HT-29 (cell line): ENCODE data around the gene ATP7A. TPM values are rescaled to one million over a fixed set of nuclear protein-coding genes. Genes with fewer than 3 reads are reported as not detected.
"Not testable (repeated sequence)": the region's sequence is repeated elsewhere in the genome, so short reads cannot be mapped to it uniquely, and the experiment has no call there.

ENCODE experiments used
- DNase-seq: peaks from one replicate; pipeline ENCODE4 v3.0.0-alpha.2; 2015; ENCODE audit warnings: low spot score
- small RNA-seq: library from RNA; depleted of rRNA; stranded (forward); fragments of <200 nt; gene quantifications from one replicate; pipeline ENCODE3, GENCODE V24; 2014
- total RNA-seq: library from RNA; depleted of rRNA; stranded (reverse); fragments of >200 nt; shearing (Covaris generic); gene quantifications from 2 replicates; pipeline ENCODE4 v1.2.3, GENCODE V29; 2014; rRNA removed

The ATP7A gene
- total RNA-seq, 1 experiment from 2014 or later = 5.4 TPM

GRCh38 chrX:78029663-78030062 is 119.2 kb downstream of the ATP7A start:
- DNase-seq = peak; percentile 75

DNA sequence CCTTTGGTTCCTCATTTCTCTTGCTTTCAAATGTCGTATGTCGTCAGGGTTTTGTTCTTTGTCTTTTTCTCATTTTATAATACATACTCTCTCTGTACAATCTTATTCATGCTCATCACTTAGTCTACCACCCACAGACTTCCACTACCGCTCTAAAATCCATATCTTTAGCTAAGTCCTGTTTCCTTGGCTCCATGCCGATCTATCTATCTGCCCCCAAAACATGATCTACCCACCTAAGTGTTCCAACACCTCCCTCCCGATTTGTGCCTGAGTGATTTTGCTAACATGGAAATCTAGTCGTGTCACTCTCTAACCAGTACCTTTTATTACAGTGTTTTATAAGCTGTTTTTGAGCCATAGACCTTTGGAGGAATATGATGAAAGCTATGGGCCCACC is 124.6 kb downstream of the ATP7A start:
- no peak for DNase-seq

- DNase-seq = no peak
Observed at GRCh38 chrX:78037881-78038280, 127.4 kb downstream of the ATP7A start.

GRCh38 chrX:78042601-78043000 is 132.1 kb downstream of the ATP7A start:
- DNase-seq = no peak

DNA sequence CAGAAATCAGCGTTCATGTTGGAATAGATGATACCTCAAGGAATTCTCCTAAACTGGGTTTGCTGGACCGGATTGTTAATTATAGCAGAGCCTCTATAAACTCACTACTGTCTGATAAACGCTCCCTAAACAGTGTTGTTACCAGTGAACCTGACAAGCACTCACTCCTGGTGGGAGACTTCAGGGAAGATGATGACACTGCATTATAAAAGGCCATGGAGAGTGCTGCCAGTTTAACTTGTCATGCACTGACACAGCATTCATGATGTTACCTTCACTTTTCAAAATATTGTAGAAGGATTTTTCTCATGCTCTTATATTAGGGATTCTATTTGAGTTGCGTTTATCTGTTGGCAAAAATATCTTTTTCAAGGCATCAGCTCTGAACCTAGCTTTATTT is 135.9 kb downstream of the ATP7A start:
- DNase-seq = no peak

DNA sequence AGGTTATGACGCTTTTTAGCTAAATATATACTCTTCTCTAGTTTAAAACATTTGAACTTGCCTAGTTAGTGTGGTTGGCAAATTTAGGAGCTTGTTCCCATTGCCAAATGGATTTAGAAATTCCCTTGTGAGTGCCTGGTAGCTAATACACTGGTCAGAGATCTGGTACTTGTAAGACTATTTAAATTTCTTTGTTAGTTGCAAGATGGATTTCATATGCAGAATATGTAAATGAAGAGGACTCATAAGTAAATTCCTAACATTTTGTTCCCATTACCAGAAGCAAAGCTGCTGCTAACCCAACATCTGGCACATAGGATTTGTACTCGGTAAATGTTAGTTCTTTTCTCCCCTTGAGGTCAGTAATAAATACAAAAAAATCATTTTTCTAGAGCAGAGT is 137.6 kb downstream of the ATP7A start:
- DNase-seq = no peak

DNA sequence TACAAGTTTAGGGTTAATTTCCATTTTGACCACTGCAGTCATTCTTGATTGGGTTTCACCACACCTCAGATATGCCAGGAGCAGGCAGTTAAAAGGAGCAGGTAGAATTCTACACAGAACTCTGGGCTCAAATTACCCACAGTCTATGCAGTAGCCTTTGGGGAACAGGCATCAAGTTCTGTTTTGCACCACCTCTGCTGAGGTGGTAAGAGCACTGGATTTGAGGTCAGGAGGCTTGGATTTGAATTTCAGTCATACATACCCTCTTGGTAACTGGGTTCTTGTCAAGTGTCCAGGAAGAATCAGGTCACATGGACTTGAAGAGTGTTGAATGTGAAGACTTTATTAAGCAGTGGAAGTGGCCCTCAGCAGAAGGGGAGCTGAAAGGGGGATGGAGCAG is 153.2 kb downstream of the ATP7A start:
- DNase-seq = no peak

GRCh38 chrX:78064152-78064551 is 153.7 kb downstream of the ATP7A start:
- DNase-seq = no peak

DNA sequence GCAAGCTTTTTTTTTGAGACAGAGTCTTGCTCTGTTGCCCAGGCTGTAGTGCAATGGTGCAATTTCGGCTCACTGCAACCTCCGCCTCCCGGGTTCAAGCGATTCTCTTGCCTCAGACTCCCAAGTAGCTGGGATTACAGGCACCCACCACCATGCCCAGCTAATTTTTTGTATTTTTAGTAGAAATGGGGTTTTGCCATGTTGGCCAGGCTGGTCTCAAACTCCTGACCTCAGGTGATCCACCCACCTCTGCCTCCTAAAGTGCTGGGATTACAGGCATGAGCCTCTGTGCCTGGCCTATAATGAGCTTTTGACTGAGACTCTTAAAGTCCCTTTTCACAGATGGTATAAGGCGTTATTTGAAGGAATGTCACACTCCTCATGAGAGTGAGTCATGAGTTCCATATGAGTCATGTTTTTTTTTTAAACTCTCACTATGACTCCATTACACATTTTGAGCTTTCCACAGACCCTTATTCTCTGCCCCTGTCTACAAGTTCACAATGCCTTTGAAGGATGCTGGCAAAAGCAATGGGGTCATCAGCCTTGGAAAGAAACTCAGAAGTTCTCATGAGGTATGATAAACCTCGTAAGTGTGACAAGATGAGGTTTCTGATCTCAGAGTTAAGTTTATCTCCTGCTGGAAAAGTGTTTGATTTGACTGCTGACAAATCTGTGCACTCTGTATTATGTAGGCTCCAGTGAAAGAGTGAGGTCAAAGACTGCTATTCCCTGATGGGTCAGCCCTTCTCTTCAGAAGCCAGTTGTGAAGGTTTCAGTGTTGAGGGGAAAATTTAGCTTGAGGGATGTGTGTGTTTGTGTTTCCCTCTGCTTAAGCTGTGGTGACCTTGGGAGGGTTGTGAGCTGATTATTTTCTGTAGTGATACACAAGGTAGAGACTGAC is 154.5 kb downstream of the ATP7A start:
- DNase-seq = peak; percentile 57

- DNase-seq = no peak
Observed at GRCh38 chrX:78066110-78066509, 155.6 kb downstream of the ATP7A start.

- no peak for DNase-seq
Observed at GRCh38 chrX:78071331-78071730, 160.8 kb downstream of the ATP7A start.

DNA sequence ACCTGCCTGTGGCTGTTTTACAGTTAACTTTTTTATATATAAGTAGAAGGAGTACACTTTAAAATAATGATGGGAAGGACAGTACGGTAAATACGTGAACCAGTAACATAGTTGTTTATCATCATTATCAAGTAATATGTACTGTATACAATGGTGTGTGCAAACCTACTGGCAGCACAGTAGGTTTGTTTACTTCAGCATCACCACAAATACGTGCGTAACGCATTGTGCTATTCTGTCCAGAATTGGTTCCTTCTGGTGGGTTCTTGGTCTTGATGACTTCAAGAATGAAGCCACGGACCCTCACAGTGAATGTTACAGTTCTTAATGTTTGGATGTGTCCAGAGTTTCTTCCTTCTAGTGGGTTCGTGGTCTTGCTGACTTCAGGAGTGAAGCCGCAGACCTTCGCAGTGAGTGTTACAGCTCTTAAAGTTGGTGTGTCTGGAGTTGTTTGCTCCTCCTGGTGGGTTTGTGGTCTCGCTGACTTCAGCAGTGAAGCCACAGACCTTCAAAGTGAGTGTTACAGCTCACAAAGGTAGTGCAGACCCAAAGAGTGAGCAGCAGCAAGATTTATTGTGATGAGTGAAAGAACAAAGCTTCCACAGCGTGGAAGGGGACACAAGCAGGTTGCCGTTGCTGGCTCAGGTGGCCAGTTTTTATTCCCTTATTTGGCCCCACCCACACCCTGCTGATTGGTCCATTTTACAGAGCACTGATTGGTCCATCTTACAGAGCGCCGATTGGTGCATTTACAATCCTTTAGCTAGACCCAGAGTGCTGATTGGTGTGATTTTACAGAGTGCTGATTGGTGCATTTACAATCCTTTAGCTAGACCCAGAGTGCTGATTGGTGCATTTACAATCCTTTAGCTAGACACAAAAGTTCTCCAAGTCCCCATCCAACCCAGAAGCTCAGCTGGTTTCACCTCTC is 162.9 kb downstream of the ATP7A start:
- not testable (repeated sequence) for DNase-seq

DNA sequence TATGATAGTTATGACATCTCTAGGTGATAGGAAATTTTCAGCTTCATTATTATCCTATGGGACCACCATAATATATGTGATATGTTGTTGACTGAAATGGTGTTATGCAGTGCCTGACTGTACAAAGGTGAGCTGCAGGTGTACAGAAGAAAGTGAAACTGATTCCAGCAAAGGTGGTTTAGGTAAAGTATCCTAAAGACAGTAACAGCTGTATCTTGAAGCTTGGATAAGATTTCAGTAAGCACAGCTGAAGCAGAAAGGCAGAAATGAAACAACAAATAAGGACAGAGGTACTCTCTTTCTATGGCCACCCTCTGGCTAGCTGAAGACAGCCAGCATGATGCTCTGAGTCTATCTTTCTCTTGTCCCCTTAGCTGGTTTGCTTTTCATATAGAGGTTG is 163.6 kb downstream of the ATP7A start:
- DNase-seq = no peak

DNA sequence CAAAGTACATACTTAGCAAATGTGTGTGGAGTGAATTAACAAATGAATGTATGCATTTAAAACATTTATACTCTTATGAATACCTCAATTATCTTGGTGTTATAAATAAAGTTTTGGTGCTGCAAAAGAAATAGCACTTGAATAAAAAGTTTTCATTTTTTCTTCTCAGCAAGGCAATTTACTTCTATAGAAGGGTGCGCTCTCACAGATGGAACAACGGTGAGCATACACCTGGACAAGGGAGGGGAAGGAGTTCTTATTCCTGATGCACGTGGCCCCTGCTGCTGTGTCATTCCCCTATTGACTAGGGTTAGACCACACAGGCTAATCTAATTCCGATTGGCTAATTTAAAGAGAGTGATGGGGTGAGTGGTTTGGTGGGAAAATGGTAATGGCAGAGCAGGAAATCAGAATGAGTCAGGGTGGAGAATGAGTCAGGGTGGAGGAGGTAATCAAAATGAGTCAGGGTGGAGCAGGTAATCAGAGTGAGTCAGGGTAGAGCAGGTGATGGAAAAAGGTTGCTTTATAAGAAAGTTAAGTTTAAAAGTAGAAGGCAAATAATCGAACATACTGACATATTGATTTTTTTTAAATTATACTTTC is 165.4 kb downstream of the ATP7A start:
- DNase-seq = no peak

DNA sequence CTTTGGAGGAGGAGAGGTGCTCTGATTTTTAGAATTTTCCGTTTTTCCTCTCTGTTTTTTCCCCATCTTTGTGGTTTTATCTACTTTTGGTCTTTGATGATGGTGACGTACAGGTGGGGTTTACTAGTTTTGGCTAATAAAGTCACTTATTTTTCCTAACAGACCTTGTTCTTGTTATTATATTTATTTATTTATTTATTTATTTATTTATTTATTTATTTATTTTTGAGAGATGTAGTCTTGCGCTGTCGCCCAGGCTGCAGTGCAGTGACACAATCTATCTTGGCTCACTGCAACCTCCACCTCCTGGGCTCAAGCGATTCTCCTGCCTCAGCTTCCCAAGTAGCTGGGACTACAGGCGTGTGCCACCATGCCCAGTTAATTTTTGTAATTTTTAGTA is 170.9 kb downstream of the ATP7A start:
- not testable (repeated sequence) for DNase-seq

- peak; percentile 69 for DNase-seq
Observed at GRCh38 chrX:78092296-78092695, 181.8 kb downstream of the ATP7A start.

DNA sequence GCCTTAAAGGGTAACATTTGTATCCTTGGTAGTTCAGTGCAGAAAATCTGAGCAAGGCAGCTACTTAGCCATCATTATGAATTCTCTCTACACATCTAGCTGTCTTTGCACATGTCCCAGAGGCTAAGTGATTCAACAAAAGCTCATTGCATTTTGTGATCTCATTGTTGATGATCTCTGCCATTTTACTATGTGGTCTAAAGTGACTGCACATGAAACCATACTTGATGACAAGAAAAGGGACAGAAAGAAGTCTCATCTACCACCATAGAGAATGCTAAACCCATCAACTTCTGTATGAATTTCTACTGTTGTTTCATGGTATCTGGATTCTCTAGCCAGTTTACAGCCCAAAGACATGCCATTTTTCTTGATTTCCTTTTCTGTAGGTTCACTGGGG is 187.6 kb downstream of the ATP7A start:
- no peak for DNase-seq

Small RNAs within 50 kb of the gene (small RNA-seq; reads per million reads assigned to genes)
- not detected for gene RN7SL460P

Other genes starting within 250 kb of the ATP7A start
- 40.7 and 52.4 TPM in 2 replicates for gene ATRX, start 124.5 kb upstream of the ATP7A start, total RNA-seq
- 51.3 and 76.4 TPM in 2 replicates for gene MAGT1, start 15.3 kb upstream of the ATP7A start, total RNA-seq
- 273 and 371 TPM in 2 replicates for gene COX7B, start 11.2 kb upstream of the ATP7A start, total RNA-seq
- not detected in 2 replicates for gene PGAM4, start 58.9 kb downstream of the ATP7A start, total RNA-seq
- 241 and 250 TPM in 2 replicates for gene PGK1, start 193.6 kb downstream of the ATP7A start, total RNA-seq
- gene TAF9B, start 229.0 kb downstream of the ATP7A start, total RNA-seq = 6.1 and 9.5 TPM in 2 replicates